Measurements from ENCODE around the gene PDS5B.

- TF ChIP-seq CTCF (IDR thresholded peaks at IDR 0.05) (no peak), POLR2A (IDR thresholded peaks at IDR 0.05) (no peak)
Observed at GRCh38 chr13:32661685-32662084, 75.4 kb downstream of the PDS5B start.

Measured in heart left ventricle (tissue), 13 donors.